IPS-15b (cell line): ENCODE results near the gene SLC47A2.

ENCODE experiments used
- H3K27me3 ChIP-seq: one replicate; pipeline ENCODE4 v1.6.1; 2013; ENCODE audit warnings: low read length; ENCODE audit not compliant: control insufficient read depth, insufficient read depth
- H3K36me3 ChIP-seq: one replicate; pipeline ENCODE4 v1.6.1; 2013; ENCODE audit warnings: low read length; ENCODE audit not compliant: control insufficient read depth, insufficient read depth
- H3K4me1 ChIP-seq: one replicate; pipeline ENCODE4 v1.6.1; 2013; ENCODE audit warnings: mild to moderate bottlenecking, low read length; ENCODE audit not compliant: control insufficient read depth, insufficient read depth
- H3K4me3 ChIP-seq: one replicate; pipeline ENCODE4 v1.5.1; 2013; ENCODE audit warnings: low read depth, low read length
- H3K9ac ChIP-seq: one replicate; pipeline ENCODE4 v1.6.1; 2013; ENCODE audit warnings: low read depth, mild to moderate bottlenecking, low read length
- H3K9me3 ChIP-seq: one replicate; pipeline ENCODE4 v1.6.1; 2013; ENCODE audit warnings: mild to moderate bottlenecking, low read length; ENCODE audit not compliant: control insufficient read depth, insufficient read depth

The SLC47A2 gene

GRCh38 chr17:19755392-19755791 is 39.0 kb upstream of the SLC47A2 start:
- no peaks in the 10 kb centered on the region for H3K36me3 ChIP-seq
- no peak overlapping the region for H3K4me3 ChIP-seq
- no peaks in the 10 kb centered on the region for H3K9me3 ChIP-seq
- H3K9ac ChIP-seq: no peak overlapping the region
- H3K4me1 ChIP-seq: no peaks in the 10 kb centered on the region
- H3K27me3 ChIP-seq: no peaks in the 10 kb centered on the region

DNA sequence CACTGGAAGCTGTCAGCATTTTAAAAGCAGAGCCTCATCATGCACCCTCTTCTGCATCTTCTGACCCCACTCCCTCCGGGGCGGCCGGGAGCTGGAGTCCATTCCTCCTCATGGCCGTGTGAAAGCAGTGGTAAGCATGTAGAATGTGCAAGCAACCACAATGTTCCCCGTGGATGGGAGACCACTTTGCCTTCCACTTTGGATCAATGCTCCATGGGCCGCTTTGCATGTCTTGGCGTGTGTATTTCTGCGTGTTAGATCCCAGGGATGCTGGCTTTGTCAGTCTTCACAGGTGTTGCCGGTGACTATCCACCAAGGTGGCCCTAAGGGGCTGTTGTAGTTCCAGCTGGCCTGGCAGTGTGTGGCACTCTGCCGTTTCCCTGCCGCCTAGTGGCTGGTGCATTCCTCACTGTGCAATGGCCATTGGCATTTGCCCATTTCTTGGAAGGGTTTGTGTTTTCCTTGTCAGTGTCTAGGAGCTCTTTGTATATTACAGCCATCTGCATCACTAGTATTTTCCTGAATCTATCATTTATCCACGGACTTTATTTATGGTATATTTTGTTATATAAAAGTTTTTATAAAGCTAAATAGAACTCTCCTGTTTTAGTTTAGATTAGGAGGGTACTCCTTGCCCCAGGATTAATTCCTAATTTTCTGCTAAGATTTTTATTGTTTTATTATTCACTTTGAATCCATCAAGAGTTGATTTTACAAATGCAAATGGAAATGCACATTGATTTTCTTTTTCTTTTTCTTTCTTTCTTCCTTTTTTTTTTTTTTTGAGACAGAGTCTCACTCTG is 37.5 kb upstream of the SLC47A2 start:
- H3K4me1 ChIP-seq: peaks cover 2% of the 10 kb centered on the region
- H3K27me3 ChIP-seq: no peaks in the 10 kb centered on the region
- no peaks in the 10 kb centered on the region for H3K36me3 ChIP-seq
- H3K9ac ChIP-seq: no peak overlapping the region
- no peak overlapping the region for H3K4me3 ChIP-seq
- no peaks in the 10 kb centered on the region for H3K9me3 ChIP-seq

GRCh38 chr17:19753051-19753509 is 36.7 kb upstream of the SLC47A2 start:
- Histone ChIP-seq H3K9ac (no peak overlapping the region), H3K36me3 (no peaks in the 10 kb centered on the region), H3K4me3 (no peak overlapping the region), H3K27me3 (no peaks in the 10 kb centered on the region), H3K9me3 (no peaks in the 10 kb centered on the region), H3K4me1 (peaks cover 2% of the 10 kb centered on the region)

- Histone ChIP-seq H3K4me1 (peaks cover 2% of the 10 kb centered on the region), H3K27me3 (no peaks in the 10 kb centered on the region), H3K36me3 (no peaks in the 10 kb centered on the region), H3K9me3 (no peaks in the 10 kb centered on the region), H3K4me3 (no peak overlapping the region), H3K9ac (no peak overlapping the region)
These were observed 36.0 kb upstream of the SLC47A2 start for GRCh38 chr17:19752216-19753050.

DNA sequence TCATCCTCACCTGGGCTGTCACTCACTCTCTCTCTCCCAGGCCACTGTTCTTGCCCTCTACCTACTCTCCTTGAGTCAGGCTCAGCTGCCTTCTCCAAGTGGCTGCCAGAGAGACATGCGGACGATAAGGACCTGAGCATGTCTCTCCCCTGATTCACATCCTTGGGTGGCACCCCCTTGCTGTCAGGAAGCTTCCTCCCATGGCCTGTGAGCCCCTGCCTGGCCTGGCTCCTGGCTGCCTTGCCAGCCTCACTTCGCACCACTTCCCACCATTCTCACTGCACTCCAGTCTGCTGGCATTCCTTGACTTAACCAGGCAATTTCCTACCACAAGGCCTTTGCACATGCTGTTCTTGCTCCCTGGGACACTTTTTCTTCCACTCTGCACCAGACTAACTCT is 34.5 kb upstream of the SLC47A2 start:
- Histone ChIP-seq H3K4me3 (no peak overlapping the region), H3K9me3 (no peaks in the 10 kb centered on the region), H3K4me1 (peaks cover 2% of the 10 kb centered on the region), H3K27me3 (no peaks in the 10 kb centered on the region), H3K9ac (no peak overlapping the region), H3K36me3 (no peaks in the 10 kb centered on the region)

DNA sequence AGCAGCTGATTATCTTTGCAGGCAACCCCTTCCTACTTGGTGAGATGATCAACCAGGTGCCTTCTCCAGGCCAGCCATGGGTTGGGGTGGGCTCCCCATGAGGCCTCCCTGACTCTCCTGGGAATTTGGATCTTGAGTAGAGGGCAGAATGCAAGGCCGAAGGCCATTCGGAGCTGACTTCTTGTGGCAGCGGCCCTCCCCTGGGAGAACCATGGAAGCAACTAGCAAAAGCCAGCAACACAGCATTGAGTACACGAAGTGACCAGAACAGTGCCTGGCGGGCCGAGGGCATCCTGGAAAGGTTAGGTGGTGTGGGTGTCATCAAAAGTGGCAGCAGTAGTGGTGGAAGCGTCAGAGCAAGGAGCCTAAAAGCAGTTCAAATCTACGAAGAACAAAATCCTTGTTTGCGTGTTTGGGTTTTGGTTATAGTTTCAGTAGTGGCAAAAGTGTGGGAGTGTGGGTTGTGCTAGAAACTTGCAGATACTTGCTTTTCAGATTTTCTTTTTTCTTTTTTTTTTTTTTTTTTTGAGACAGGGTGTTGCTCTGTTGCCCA is 33.7 kb upstream of the SLC47A2 start:
- Histone ChIP-seq H3K9ac (no peak overlapping the region), H3K36me3 (no peaks in the 10 kb centered on the region), H3K4me1 (peaks cover 6% of the 10 kb centered on the region), H3K9me3 (no peaks in the 10 kb centered on the region), H3K4me3 (no peak overlapping the region), H3K27me3 (peaks cover 5% of the 10 kb centered on the region)

- no peaks in the 10 kb centered on the region for H3K36me3 ChIP-seq
- peaks cover 6% of the 10 kb centered on the region for H3K4me1 ChIP-seq
- peaks cover 5% of the 10 kb centered on the region for H3K27me3 ChIP-seq
- H3K9ac ChIP-seq: no peak overlapping the region
- H3K4me3 ChIP-seq: no peak overlapping the region
- no peaks in the 10 kb centered on the region for H3K9me3 ChIP-seq
These were observed 32.4 kb upstream of the SLC47A2 start for GRCh38 chr17:19748807-19749193.

- H3K4me3 ChIP-seq: no peak within 1 kb of the TSS
- peaks cover 6% of the 10 kb centered on the region for H3K4me1 ChIP-seq
- H3K9me3 ChIP-seq: no peaks in the 10 kb centered on the region
- H3K36me3 ChIP-seq: no peaks in the 10 kb centered on the region
- no peak within 1 kb of the TSS for H3K9ac ChIP-seq
- peaks cover 5% of the 10 kb centered on the region for H3K27me3 ChIP-seq
These were observed 31.7 kb upstream of the SLC47A2 start, which contains the start of gene ALDH3A1 for GRCh38 chr17:19747829-19748806. Gene ALDH3A1 (minus strand): TSS chr17:19748298. CDS start chr17:19745129, 3,169 bp downstream.

DNA sequence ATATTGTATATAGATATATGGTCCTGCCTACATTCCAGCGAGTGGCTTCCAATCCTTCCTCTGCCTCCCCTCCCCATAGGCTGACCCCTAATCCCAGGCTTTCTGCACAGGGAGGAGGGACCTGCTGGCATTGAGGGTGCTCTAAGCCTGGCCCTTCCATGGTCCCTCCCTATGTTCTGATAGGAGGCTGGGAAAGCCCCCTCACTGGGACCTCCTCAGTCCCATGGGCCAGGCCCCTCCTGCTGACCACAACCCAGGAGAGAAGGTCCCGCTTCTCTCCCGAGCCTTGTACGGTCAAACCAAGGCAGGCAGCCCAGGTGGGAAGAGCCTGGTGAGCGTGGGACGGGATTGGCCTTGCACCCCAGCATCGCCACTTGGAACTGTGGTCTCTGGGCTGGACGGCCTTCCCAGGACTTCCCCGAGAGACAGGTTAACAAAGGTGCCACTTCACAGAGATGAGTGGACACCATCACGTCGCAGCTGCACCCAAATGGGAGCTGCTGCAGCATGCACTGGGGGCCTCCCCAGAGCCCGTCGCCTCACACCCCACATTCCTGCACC is 30.9 kb upstream of the SLC47A2 start:
- H3K4me1 ChIP-seq: peaks cover 6% of the 10 kb centered on the region
- H3K27me3 ChIP-seq: peaks cover 5% of the 10 kb centered on the region
- H3K9me3 ChIP-seq: no peaks in the 10 kb centered on the region
- H3K36me3 ChIP-seq: no peaks in the 10 kb centered on the region
- H3K9ac ChIP-seq: no peak overlapping the region
- no peak overlapping the region for H3K4me3 ChIP-seq

- H3K9me3 ChIP-seq: no peaks in the 10 kb centered on the region
- H3K36me3 ChIP-seq: no peaks in the 10 kb centered on the region
These were observed 30.1 kb upstream of the SLC47A2 start for GRCh38 chr17:19746517-19746916.

More at GRCh38 chr17:19746517-19746916, 30.1 kb upstream of the SLC47A2 start:
- Histone ChIP-seq H3K4me1 (peaks cover 6% of the 10 kb centered on the region), H3K4me3 (no peak overlapping the region), H3K9ac (no peak overlapping the region), H3K27me3 (peaks cover 5% of the 10 kb centered on the region)
